ENCODE measurements around the gene MDFIC2.
"Not testable (repeated sequence)": the region's sequence is repeated elsewhere in the genome, so short reads cannot be mapped to it uniquely, and the experiment has no call there.

The MDFIC2 gene

GRCh38 chr3:70250492-70250891, 61.9 kb downstream of the MDFIC2 start:
- DNase-seq = no peak

GRCh38 chr3:70249509-70250160, 62.8 kb downstream of the MDFIC2 start:
- DNase-seq = no peak

- no peak for DNase-seq
These were observed 63.6 kb downstream of the MDFIC2 start for GRCh38 chr3:70248856-70249255.

GRCh38 chr3:70247955-70248354, 64.5 kb downstream of the MDFIC2 start:
- DNase-seq = no peak

- no peak for DNase-seq
These were observed 66.5 kb downstream of the MDFIC2 start for GRCh38 chr3:70245746-70246525.

- DNase-seq = no peak
These were observed 68.0 kb downstream of the MDFIC2 start for GRCh38 chr3:70244422-70244821.

- no peak for DNase-seq
These were observed 70.0 kb downstream of the MDFIC2 start for GRCh38 chr3:70242297-70242882.

- no peak for DNase-seq
These were observed 78.6 kb downstream of the MDFIC2 start for GRCh38 chr3:70233812-70234211.

GRCh38 chr3:70233112-70233511, 79.3 kb downstream of the MDFIC2 start:
- DNase-seq = no peak

GRCh38 chr3:70231266-70231701, 81.2 kb downstream of the MDFIC2 start:
- DNase-seq = no peak

- DNase-seq = no peak
These were observed 85.0 kb downstream of the MDFIC2 start for GRCh38 chr3:70227437-70227836.

GRCh38 chr3:70225146-70225545, 87.3 kb downstream of the MDFIC2 start:
- no peak for DNase-seq

GRCh38 chr3:70224337-70224736, 88.1 kb downstream of the MDFIC2 start:
- DNase-seq = no peak

GRCh38 chr3:70218471-70218870, 94.0 kb downstream of the MDFIC2 start:
- DNase-seq = no peak

- not testable (repeated sequence) for DNase-seq
These were observed 101.2 kb downstream of the MDFIC2 start for GRCh38 chr3:70211274-70211673.

GRCh38 chr3:70201975-70202374, 110.5 kb downstream of the MDFIC2 start:
- DNase-seq = no peak

- DNase-seq = no peak
These were observed 122.5 kb downstream of the MDFIC2 start for GRCh38 chr3:70189884-70190473.

GRCh38 chr3:70186221-70186620, 126.2 kb downstream of the MDFIC2 start:
- DNase-seq = no peak

GRCh38 chr3:70185661-70186060, 126.8 kb downstream of the MDFIC2 start:
- no peak for DNase-seq

- DNase-seq = no peak
These were observed 128.5 kb downstream of the MDFIC2 start for GRCh38 chr3:70183781-70184504.

- no peak for DNase-seq
These were observed 130.3 kb downstream of the MDFIC2 start for GRCh38 chr3:70182166-70182565.

GRCh38 chr3:70180664-70181063, 131.8 kb downstream of the MDFIC2 start:
- DNase-seq = no peak

GRCh38 chr3:70179111-70179510, 133.3 kb downstream of the MDFIC2 start:
- no peak for DNase-seq
